Keratinocyte (primary cell): ENCODE results near the gene UGT8.

Experiments
- EZH2 ChIP-seq: IDR thresholded peaks from one replicate; pipeline ENCODE4 v1.6.1; 2012; ENCODE audit warnings: inconsistent platforms, mild to moderate bottlenecking, low read length, moderate library complexity
- TF ChIP-seq, protein P1 (sequence below), 3 experiments: IDR thresholded peaks in 1 of 3; conservative IDR thresholded peaks in 1 of 3; optimal IDR thresholded peaks in 1 of 3; 2 replicates in 2 of 3; 3 replicates in 1 of 3; pipeline versions ENCODE3 to v1.5.1; 2011; ENCODE audit warnings: low read length in 3 of 3, mild to moderate bottlenecking in 3 of 3, moderate library complexity in 2 of 3, control low read depth in 1 of 3, inconsistent platforms in 1 of 3; ENCODE audit not compliant: insufficient read depth in 2 of 3; ENCODE audit errors: extremely low read depth in 1 of 3

GRCh38 chr4:114599903-114600552 lies 1.4 kb downstream of the UGT8 start:
- TF ChIP-seq, protein P1, sequence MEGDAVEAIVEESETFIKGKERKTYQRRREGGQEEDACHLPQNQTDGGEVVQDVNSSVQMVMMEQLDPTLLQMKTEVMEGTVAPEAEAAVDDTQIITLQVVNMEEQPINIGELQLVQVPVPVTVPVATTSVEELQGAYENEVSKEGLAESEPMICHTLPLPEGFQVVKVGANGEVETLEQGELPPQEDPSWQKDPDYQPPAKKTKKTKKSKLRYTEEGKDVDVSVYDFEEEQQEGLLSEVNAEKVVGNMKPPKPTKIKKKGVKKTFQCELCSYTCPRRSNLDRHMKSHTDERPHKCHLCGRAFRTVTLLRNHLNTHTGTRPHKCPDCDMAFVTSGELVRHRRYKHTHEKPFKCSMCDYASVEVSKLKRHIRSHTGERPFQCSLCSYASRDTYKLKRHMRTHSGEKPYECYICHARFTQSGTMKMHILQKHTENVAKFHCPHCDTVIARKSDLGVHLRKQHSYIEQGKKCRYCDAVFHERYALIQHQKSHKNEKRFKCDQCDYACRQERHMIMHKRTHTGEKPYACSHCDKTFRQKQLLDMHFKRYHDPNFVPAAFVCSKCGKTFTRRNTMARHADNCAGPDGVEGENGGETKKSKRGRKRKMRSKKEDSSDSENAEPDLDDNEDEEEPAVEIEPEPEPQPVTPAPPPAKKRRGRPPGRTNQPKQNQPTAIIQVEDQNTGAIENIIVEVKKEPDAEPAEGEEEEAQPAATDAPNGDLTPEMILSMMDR (optimal IDR thresholded peaks at IDR 0.05 in 1 of 3, IDR thresholded peaks at IDR 0.05 in 1 of 3, conservative IDR thresholded peaks at IDR 0.05 in 1 of 3; ENCODE audit: extremely low read depth in 1 of 3, insufficient read depth in 2 of 3, low read length in 3 of 3): no peak
- TF ChIP-seq EZH2: peak; percentile 55
